Measurements from ENCODE around the gene CDY1B.
"Not testable (repeated sequence)": the region's sequence is repeated elsewhere in the genome, so short reads cannot be mapped to it uniquely, and the experiment has no call there.

Gene CDY1B

DNA sequence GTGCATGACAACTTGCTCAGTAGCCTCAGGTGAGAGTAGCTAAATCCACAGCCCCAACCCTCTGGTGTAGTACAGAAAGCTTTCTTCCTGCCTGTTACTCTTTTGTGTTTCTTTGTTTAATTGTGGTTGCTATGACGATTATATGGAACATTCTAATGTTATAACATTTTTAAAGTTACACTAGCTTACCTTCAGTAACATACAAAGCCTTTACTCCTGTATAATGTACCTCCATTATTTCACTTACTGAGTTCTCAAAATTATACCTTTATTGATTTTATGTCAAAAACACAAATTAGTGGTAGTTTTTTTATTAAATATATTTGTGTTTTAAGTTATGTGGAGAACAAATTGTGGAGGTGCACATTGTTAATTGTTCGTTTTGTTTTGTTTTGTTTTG is at the start of gene CDY1B:
Gene CDY1B (minus strand): TSS at position 101 of the 400 bp plus-strand sequence. CDS start 331 bp downstream, outside the sequence.
- not testable (repeated sequence) for DNase-seq (ENCODE audit: low read depth in 2 of 2)

DNA sequence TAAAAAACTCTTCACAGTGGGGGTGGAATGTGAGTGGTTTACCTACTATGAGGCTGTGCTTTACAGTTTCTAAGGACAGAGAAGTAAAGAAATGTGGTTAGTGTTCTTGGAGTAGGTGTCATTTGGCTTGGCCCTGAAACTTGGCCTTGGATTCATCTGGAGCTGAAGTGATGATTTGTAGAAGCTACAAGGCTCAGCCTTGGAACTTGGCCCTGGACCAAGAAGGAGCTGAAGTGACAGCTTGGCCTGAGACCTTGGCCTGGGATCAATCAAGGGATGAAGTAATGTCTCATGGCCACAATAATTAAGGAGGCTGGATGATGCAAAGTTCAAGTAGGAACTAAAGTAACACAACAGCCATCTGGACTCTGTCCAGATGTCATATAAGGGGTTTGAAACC is 1.7 kb upstream of the CDY1B start:
- not testable (repeated sequence) for DNase-seq (ENCODE audit: low read depth in 2 of 2)

DNA sequence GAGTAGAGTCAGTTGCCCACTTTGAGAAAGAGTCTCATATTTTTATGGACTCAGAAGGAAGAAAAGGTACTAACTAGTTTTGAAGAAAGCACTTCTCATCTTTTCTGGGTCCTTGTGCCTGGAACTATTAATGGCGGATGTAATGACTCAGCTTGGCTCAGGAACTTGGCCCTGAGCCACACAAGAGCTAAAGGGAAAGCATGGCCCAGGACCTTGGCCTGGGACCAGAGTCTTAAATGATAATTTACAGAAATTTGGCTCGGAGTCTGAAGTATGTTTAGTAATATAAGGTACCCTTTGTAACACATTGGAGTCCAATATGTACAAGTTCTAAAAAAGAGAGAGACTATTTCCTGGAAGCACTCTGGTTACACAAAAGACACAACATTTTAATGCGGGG is 4.6 kb downstream of the CDY1B start:
- DNase-seq (ENCODE audit: low read depth in 2 of 2), result not testable (repeated sequence)

GRCh38 chrY:24039008-24039718 is 8.7 kb downstream of the CDY1B start:
- not testable (repeated sequence) for DNase-seq (ENCODE audit: low read depth in 2 of 2)

GRCh38 chrY:24026212-24027103 is 21.4 kb downstream of the CDY1B start:
- not testable (repeated sequence) for DNase-seq (ENCODE audit: low read depth in 2 of 2)

Measured in stimulated activated CD4-positive, alpha-beta T cell treated with anti-CD3 and anti-CD28 coated beads, Interleukin-15, amount 100 ng/mL, for 48 hours (primary cell).